Measurements from ENCODE around the gene SALL2.

The SALL2 gene

DNA sequence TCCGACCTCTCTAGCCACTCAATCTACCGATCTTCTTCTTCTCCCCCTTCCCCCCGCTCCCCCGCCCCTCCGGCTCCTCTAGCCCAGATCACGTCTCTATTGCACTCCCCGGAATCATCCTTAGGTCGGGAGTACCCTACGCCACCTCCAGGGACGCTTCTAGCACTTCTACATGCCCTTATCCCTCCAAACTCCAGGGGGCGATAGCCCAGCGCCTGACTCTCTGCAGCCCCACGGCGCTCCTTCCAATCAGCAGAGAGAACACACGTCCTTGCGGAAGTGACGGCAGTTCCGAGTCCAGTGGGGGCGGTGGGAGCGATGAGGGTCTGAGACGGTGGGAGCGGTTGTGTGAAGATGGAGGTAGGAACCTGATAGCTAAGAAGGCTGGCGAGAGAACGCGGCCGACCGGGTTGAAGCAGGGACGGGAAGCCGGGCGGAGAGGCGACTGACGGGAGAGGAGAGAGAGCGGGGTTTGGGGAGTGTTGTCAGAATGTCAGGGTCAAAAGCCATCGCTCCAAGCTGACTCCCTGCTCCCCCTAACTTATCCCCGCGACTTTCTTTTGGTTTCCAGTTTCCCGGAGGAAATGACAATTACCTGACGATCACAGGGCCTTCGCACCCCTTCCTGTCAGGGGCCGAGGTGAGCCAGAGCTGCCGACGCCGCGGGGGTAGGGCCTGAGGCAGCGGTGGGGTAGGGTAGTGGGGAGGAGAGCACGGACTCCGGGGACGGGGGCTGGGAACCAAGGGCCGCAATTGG is 49.0 kb downstream of the SALL2 start, which contains the start of the genes RAB2B and TOX4:
Gene RAB2B, minus strand, starts transcription at position 35 of the 757 bp plus-strand sequence. CDS start 87 bp downstream, outside the sequence.
Gene TOX4, plus strand, starts transcription at position 271 of the 757 bp plus-strand sequence. Its CDS starts 84 bp downstream, at position 355.
- peak; percentile 92 for DNase-seq (ENCODE audit: low read depth)

DNA sequence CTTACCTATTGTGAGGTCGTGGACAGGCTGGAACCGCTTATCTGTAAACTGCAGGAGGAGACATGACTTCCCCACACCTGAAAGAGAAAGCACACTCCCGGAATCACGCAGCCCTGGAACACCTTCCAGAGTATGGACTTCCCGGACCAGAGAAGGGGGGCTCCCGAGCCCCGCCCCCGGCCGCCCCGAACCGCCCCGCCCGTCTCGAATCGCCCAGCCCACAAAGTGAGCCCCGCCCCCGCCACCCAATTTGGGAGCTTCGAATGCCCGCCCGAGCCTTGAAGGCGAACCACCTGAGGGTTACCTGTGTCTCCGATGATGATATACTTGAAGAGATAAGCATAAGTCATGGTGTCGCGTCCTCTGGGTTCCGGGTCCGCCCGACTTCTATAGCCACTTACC is 49.6 kb downstream of the SALL2 start:
- no peak for DNase-seq (ENCODE audit: low read depth)

- no peak for DNase-seq (ENCODE audit: low read depth)
Observed at GRCh38 chr14:21475767-21476522, 50.2 kb downstream of the SALL2 start.

Measured in HS-5 (cell line).